ENCODE measurements around the gene CUX1. TPM values are rescaled to one million over a fixed set of nuclear protein-coding genes. Genes with fewer than 3 reads are reported as not detected.
"Not testable (repeated sequence)": the region's sequence is repeated elsewhere in the genome, so short reads cannot be mapped to it uniquely, and the experiment has no call there.

Gene CUX1
- total and polyA plus RNA-seq, 2 donors (not counting 1 experiment from before 2014, with no cell fraction given), result 22.7 to 38.1 TPM

- Histone ChIP-seq H3K79me2 (ENCODE audit: control insufficient read depth, insufficient read depth, low read length) (no peaks in the 10 kb centered on the region), H3K9me3 (ENCODE audit: control insufficient read depth, insufficient read depth, low read depth, low read length) (no peaks in the 10 kb centered on the region), H3K4me3 (replicated peaks in 1 of 4; ENCODE audit: control extremely low read depth in 1 of 4, insufficient read depth in 1 of 4, low read depth in 3 of 4, low read length in 4 of 4) (no peak overlapping the region), H3K27ac (ENCODE audit: insufficient read depth, low read length) (no peak overlapping the region), H3K27me3 (ENCODE audit: control insufficient read depth, insufficient read depth, low read length) (no peaks in the 10 kb centered on the region), H2AFZ (ENCODE audit: low read length) (no peak overlapping the region), H3K4me1 (ENCODE audit: control insufficient read depth, extremely low read depth, insufficient read depth, low read length) (peaks cover 16% of the 10 kb centered on the region), H4K20me1 (ENCODE audit: control insufficient read depth, extremely low read depth, insufficient read depth, low read length) (peaks cover 2% of the 10 kb centered on the region), H3K36me3 (ENCODE audit: control insufficient read depth, insufficient read depth, low read length) (no peaks in the 10 kb centered on the region), H3K9ac (ENCODE audit: insufficient read depth, low read length) (no peak overlapping the region), H3K4me2 (ENCODE audit: extremely low read depth, insufficient read depth, low read length) (no peak overlapping the region)
- peak; percentile 18 to 90 for DNase-seq (ENCODE audit: low read depth in 2 of 2)
- TF ChIP-seq CTCF (conservative IDR thresholded peaks at IDR 0.05 in 1 of 2, IDR thresholded peaks at IDR 0.05 in 1 of 2; ENCODE audit: low read depth in 1 of 2, low read length in 2 of 2) (no peak), EZH2 (IDR thresholded peaks at IDR 0.05; ENCODE audit: low read length, missing control alignments) (no peak)
Measured at GRCh38 chr7:102042016-102042656, 224.7 kb downstream of the CUX1 start.

GRCh38 chr7:102042796-102043195, 225.4 kb downstream of the CUX1 start:
- not testable (repeated sequence) for H4K20me1 ChIP-seq (ENCODE audit: control insufficient read depth, extremely low read depth, insufficient read depth, low read length); H3K27me3 ChIP-seq (ENCODE audit: control insufficient read depth, insufficient read depth, low read length); H3K4me3 ChIP-seq (replicated peaks in 1 of 4; ENCODE audit: control extremely low read depth in 1 of 4, insufficient read depth in 1 of 4, low read depth in 3 of 4, low read length in 4 of 4); H3K36me3 ChIP-seq (ENCODE audit: control insufficient read depth, insufficient read depth, low read length); H3K4me2 ChIP-seq (ENCODE audit: extremely low read depth, insufficient read depth, low read length); H3K79me2 ChIP-seq (ENCODE audit: control insufficient read depth, insufficient read depth, low read length); H2AFZ ChIP-seq (ENCODE audit: low read length); H3K9ac ChIP-seq (ENCODE audit: insufficient read depth, low read length); H3K27ac ChIP-seq (ENCODE audit: insufficient read depth, low read length); DNase-seq (ENCODE audit: low read depth in 2 of 2); H3K9me3 ChIP-seq (ENCODE audit: control insufficient read depth, insufficient read depth, low read depth, low read length)
- H3K4me1 ChIP-seq (ENCODE audit: control insufficient read depth, extremely low read depth, insufficient read depth, low read length), result peaks cover 16% of the 10 kb centered on the region

GRCh38 chr7:102044641-102044983, 227.2 kb downstream of the CUX1 start:
- Histone ChIP-seq H3K4me2 (ENCODE audit: extremely low read depth, insufficient read depth, low read length) (peak overlapping the region; percentile 77), H2AFZ (ENCODE audit: low read length) (no peak overlapping the region), H4K20me1 (ENCODE audit: control insufficient read depth, extremely low read depth, insufficient read depth, low read length) (peaks cover 2% of the 10 kb centered on the region), H3K4me1 (ENCODE audit: control insufficient read depth, extremely low read depth, insufficient read depth, low read length) (peaks cover 16% of the 10 kb centered on the region), H3K27me3 (ENCODE audit: control insufficient read depth, insufficient read depth, low read length) (no peaks in the 10 kb centered on the region), H3K4me3 (replicated peaks in 1 of 4; ENCODE audit: control extremely low read depth in 1 of 4, insufficient read depth in 1 of 4, low read depth in 3 of 4, low read length in 4 of 4) (no peak overlapping the region), H3K27ac (ENCODE audit: insufficient read depth, low read length) (no peak overlapping the region), H3K79me2 (ENCODE audit: control insufficient read depth, insufficient read depth, low read length) (no peaks in the 10 kb centered on the region), H3K36me3 (ENCODE audit: control insufficient read depth, insufficient read depth, low read length) (no peaks in the 10 kb centered on the region), H3K9me3 (ENCODE audit: control insufficient read depth, insufficient read depth, low read depth, low read length) (no peaks in the 10 kb centered on the region), H3K9ac (ENCODE audit: insufficient read depth, low read length) (no peak overlapping the region)
- TF ChIP-seq EZH2 (IDR thresholded peaks at IDR 0.05; ENCODE audit: low read length, missing control alignments) (no peak), CTCF (conservative IDR thresholded peaks at IDR 0.05 in 1 of 2, IDR thresholded peaks at IDR 0.05 in 1 of 2; ENCODE audit: low read depth in 1 of 2, low read length in 2 of 2) (no peak)
- DNase-seq (ENCODE audit: low read depth in 2 of 2), result no peak

Measured in fibroblast of lung (primary cell).